ENCODE data around the gene MLLT1. TPM values are rescaled to one million over a fixed set of nuclear protein-coding genes. Genes with fewer than 3 reads are reported as not detected.

MLLT1 gene
- total and polyA plus RNA-seq, 12 donors = 21.4 to 48.3 (median 31.7) TPM

GRCh38 chr19:6219586-6220290 lies 60.0 kb downstream of the MLLT1 start:
- Histone ChIP-seq H3K4me1 (peaks cover 27 to 72% (median 63%) of the 10 kb centered on the region in 9 donors), H3K27me3 (no peaks in the 10 kb centered on the region), H3K9me3 (no peaks in the 10 kb centered on the region), H3K4me3 (no peak overlapping the region), H3K36me3 (peaks cover 0 to 74% (median 11%) of the 10 kb centered on the region in 9 donors), H3K27ac (peak overlapping the region in 9 of 10 donors; percentile 43 to 67 (median 62))
- intact Hi-C loops (cut with DNase I) = loop anchor here (2.0 to 10.0 kb wide), 10 partner anchors 43 to 195 kb away; partner anchors contain the start of genes CLPP (in 1 of the 10) and MLLT1 (in 1 of the 10)
- DNase-seq (peak in 1 of 2 donors; percentile 45), ATAC-seq (peak in 1 of 8 donors; percentile 14)
- 40 to 56% methylated on average over 24 of the region's 24 CpGs for WGBS, 2 donors
- no peak for TF ChIP-seq CTCF (IDR thresholded peaks at IDR 0.05)

GRCh38 chr19:6219147-6219525 lies 60.6 kb downstream of the MLLT1 start:
- DNase-seq (no peak), ATAC-seq (no peak)
- H3K27me3 ChIP-seq = no peaks in the 10 kb centered on the region
- no peak for TF ChIP-seq CTCF (IDR thresholded peaks at IDR 0.05)
- H3K4me3 ChIP-seq = no peak overlapping the region
- intact Hi-C loops (cut with DNase I) = loop anchor here (2.0 to 5.0 kb wide), 7 partner anchors 54 to 143 kb away; partner anchors contain the start of gene CLPP (in 1 of the 10)
- H3K4me1 ChIP-seq = peaks cover 27 to 68% (median 59%) of the 10 kb centered on the region in 9 donors
- peaks cover 0 to 74% (median 11%) of the 10 kb centered on the region in 9 donors for H3K36me3 ChIP-seq
- H3K9me3 ChIP-seq = no peaks in the 10 kb centered on the region
- 68 to 72% methylated on average over 8 of the region's 8 CpGs for WGBS, 2 donors
- H3K27ac ChIP-seq = peak overlapping the region in 3 of 10 donors; percentile 62 to 67 (median 66)

GRCh38 chr19:6218491-6219146 lies 61.2 kb downstream of the MLLT1 start:
- Histone ChIP-seq H3K4me1 (peaks cover 26 to 63% (median 54%) of the 10 kb centered on the region in 9 donors), H3K36me3 (peaks cover 0 to 70% (median 11%) of the 10 kb centered on the region in 9 donors), H3K9me3 (no peaks in the 10 kb centered on the region), H3K27ac (peak overlapping the region in 4 of 10 donors; percentile 18 to 62 (median 29)), H3K27me3 (no peaks in the 10 kb centered on the region), H3K4me3 (no peak overlapping the region)
- WGBS, 2 donors = 41 to 43% methylated on average over 18 of the region's 18 CpGs
- intact Hi-C loops (cut with DNase I) = loop anchor here (1.0 to 5.0 kb wide), 8 partner anchors 54 to 144 kb away; partner anchors contain the start of gene CLPP (in 1 of the 10)
- ATAC-seq (peak; percentile 65 to 87 (median 82)), DNase-seq (peak; percentile 88 to 92)
- peak; percentile 94 to 98 (median 97) for TF ChIP-seq CTCF (IDR thresholded peaks at IDR 0.05)

GRCh38 chr19:6217752-6218334 lies 61.9 kb downstream of the MLLT1 start:
- H3K36me3 ChIP-seq = peaks cover 0 to 70% (median 11%) of the 10 kb centered on the region in 9 donors
- H3K4me1 ChIP-seq = peaks cover 21 to 55% (median 46%) of the 10 kb centered on the region in 9 donors
- no peaks in the 10 kb centered on the region for H3K9me3 ChIP-seq
- no peak for TF ChIP-seq CTCF (IDR thresholded peaks at IDR 0.05)
- ATAC-seq = peak in 3 of 8 donors; percentile 1 to 3 (median 1)
- H3K27ac ChIP-seq = peak overlapping the region in 2 of 10 donors; percentile 17 to 18
- H3K27me3 ChIP-seq = no peaks in the 10 kb centered on the region
- WGBS, 2 donors = 66 to 71% methylated on average over 17 of the region's 17 CpGs
- no peak for DNase-seq
- intact Hi-C loops (cut with DNase I) = loop anchor here (1.0 to 5.0 kb wide), 8 partner anchors 55 to 144 kb away; partner anchors contain the start of gene CLPP (in 1 of the 10)
- H3K4me3 ChIP-seq = no peak overlapping the region
